Neural crest cell (in vitro differentiated cells): Measurements from ENCODE around the gene RNLS. TPM values are rescaled to one million over a fixed set of nuclear protein-coding genes. Genes with fewer than 3 reads are reported as not detected.

Source experiments
- DNase-seq: peaks from one replicate; pipeline ENCODE4 v3.0.0; 2021; ENCODE audit warnings: low read depth, mixed read lengths, low spot score
- H3K27ac Mint-ChIP-seq: one replicate; pipeline ENCODE4 v1.8.0; 2021; ENCODE audit warnings: mild to moderate bottlenecking, mixed read lengths; ENCODE audit not compliant: unreplicated experiment
- H3K27me3 Mint-ChIP-seq: 2 replicates; pipeline ENCODE4 v1.8.0; 2021; ENCODE audit warnings: low read depth, mild to moderate bottlenecking, mixed read lengths
- H3K36me3 Mint-ChIP-seq: 2 replicates; pipeline ENCODE4 v1.8.0; 2021; ENCODE audit warnings: low read depth, mild to moderate bottlenecking, mixed read lengths
- H3K4me1 Mint-ChIP-seq: 2 replicates; pipeline ENCODE4 v1.8.0; 2021; ENCODE audit warnings: mixed read lengths
- H3K4me3 Mint-ChIP-seq: one replicate; pipeline ENCODE4 v1.8.0; 2021; ENCODE audit warnings: mild to moderate bottlenecking, mixed read lengths
- H3K9me3 Mint-ChIP-seq: 2 replicates; pipeline ENCODE4 v1.8.0; 2021; ENCODE audit warnings: mixed read lengths
- CTCF ChIP-seq: fragments of 200-600 bp; sonication (generic); conservative IDR thresholded peaks from 2 replicates; pipeline ENCODE4 v1.5.0; 2021; ENCODE audit warnings: antibody characterized with exemption, mild to moderate bottlenecking
- total RNA-seq: library from RNA; stranded (reverse); gene quantifications from 2 replicates; pipeline ENCODE4 v1.2.1, GENCODE V29; 2021

RNLS gene
- total RNA-seq, 1 donor from 2014 or later, result 3.3 TPM

GRCh38 chr10:88274286-88274685 is 308.8 kb downstream of the RNLS start:
- DNase-seq, result no peak
- Mint-ChIP-seq H3K36me3 (no peaks in the 10 kb centered on the region), H3K9me3 (no peaks in the 10 kb centered on the region), H3K27me3 (no peaks in the 10 kb centered on the region), H3K4me1 (peaks cover 23% of the 10 kb centered on the region), H3K4me3 (no peak overlapping the region), H3K27ac (no peak overlapping the region)
- no peak for TF ChIP-seq CTCF

DNA sequence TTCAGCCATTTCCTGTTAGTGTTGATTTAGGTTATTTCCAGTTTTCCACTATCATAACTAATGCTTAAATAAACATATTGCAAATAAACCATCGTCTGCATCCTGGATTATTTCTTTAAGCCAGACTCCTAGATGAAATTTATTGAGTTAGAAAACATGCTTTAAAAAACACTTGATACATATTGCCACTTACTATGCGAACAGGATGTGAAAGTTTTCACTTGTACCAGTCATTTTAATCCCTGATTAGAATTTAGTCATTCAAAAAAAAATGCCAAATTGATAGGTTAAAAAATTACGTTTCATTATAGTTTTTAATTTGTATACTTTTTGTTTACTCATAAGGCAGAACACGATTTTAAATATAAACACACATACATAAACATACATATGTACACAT is 309.6 kb downstream of the RNLS start:
- no peak for DNase-seq
- no peaks in the 10 kb centered on the region for H3K9me3 Mint-ChIP-seq
- no peak overlapping the region for H3K27ac Mint-ChIP-seq
- no peak overlapping the region for H3K4me3 Mint-ChIP-seq
- peaks cover 24% of the 10 kb centered on the region for H3K4me1 Mint-ChIP-seq
- no peaks in the 10 kb centered on the region for H3K36me3 Mint-ChIP-seq
- H3K27me3 Mint-ChIP-seq, result no peaks in the 10 kb centered on the region
- no peak for TF ChIP-seq CTCF

GRCh38 chr10:88271761-88272543 is 311.2 kb downstream of the RNLS start:
- no peak for DNase-seq
- no peaks in the 10 kb centered on the region for H3K27me3 Mint-ChIP-seq
- H3K27ac Mint-ChIP-seq, result no peak overlapping the region
- H3K36me3 Mint-ChIP-seq, result no peaks in the 10 kb centered on the region
- no peak overlapping the region for H3K4me3 Mint-ChIP-seq
- peaks cover 2% of the 10 kb centered on the region for H3K9me3 Mint-ChIP-seq
- peaks cover 26% of the 10 kb centered on the region for H3K4me1 Mint-ChIP-seq
- TF ChIP-seq CTCF, result no peak

GRCh38 chr10:88270871-88271713 is 312.0 kb downstream of the RNLS start:
- no peaks in the 10 kb centered on the region for H3K27me3 Mint-ChIP-seq
- TF ChIP-seq CTCF, result no peak
- H3K36me3 Mint-ChIP-seq, result no peaks in the 10 kb centered on the region
- peaks cover 32% of the 10 kb centered on the region for H3K4me1 Mint-ChIP-seq
- no peak overlapping the region for H3K4me3 Mint-ChIP-seq
- DNase-seq, result no peak
- H3K27ac Mint-ChIP-seq, result peak overlapping the region; percentile 27
- peaks cover 2% of the 10 kb centered on the region for H3K9me3 Mint-ChIP-seq

DNA sequence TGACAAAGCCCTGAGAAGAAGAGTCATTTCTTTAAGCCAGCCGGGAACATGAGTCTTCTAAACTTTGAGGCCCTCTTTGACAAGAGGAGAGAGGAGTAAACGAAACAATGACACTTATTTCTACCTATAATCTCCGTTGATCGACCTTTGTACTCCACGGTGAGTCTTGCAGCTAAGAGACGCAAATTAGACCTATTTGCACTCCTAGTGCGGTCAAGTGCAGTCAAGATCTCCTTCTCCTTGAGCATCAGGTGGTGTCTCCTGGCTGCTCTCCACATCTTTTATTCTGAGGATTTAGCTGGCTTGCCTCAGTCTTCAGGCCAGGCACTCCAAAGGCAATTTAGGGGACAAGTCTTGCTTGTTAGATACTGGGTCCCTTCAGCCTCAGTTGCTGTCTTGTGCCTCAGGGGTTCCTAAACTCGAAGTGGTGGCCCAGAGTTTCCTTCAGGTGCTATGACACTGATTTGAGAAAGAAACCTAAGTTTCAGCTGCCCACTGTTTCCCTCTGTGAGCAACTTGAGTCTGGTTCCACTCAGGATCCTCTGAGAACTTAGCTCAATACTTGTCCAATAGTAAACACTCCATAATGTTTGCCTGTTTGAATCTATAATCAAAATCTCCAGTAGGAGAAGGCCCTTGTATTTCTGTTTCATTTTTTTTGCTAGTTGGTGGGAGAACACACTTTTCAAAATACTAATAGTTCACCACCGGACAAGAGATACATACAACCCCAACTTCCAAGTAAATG is 312.9 kb downstream of the RNLS start:
- no peak for DNase-seq
- no peaks in the 10 kb centered on the region for H3K36me3 Mint-ChIP-seq
- H3K4me1 Mint-ChIP-seq, result peaks cover 32% of the 10 kb centered on the region
- peak overlapping the region; percentile 14 for H3K27ac Mint-ChIP-seq
- peaks cover 2% of the 10 kb centered on the region for H3K9me3 Mint-ChIP-seq
- no peak overlapping the region for H3K4me3 Mint-ChIP-seq
- TF ChIP-seq CTCF, result no peak
- H3K27me3 Mint-ChIP-seq, result no peaks in the 10 kb centered on the region
